ENCODE measurements around the gene OCSTAMP. TPM values are rescaled to one million over a fixed set of nuclear protein-coding genes. Genes with fewer than 3 reads are reported as not detected.

OCSTAMP gene
- total and polyA plus RNA-seq, 2 experiments from 2014 or later = 0.32 to 0.45 TPM

DNA sequence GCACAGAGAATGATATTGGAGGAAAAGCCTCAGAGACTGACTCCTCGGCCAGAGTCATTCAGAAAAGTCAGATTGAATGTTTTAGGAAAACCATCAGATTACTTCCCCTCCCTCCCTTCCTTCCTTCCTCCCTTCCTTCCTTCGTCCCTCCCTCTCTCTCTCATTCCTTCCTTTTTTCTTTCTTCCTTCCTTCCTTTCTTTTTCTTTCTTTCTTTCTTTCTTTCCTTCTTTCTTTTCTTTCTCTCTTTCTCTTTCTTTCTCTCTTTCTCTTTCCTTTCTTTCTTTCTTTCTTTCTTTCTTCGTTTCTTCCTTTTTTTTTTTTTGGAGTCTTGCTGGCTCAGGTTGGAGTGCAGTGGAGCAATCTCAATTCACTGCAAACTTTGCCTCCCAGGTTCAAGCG is 7.4 kb downstream of the OCSTAMP start:
- Histone ChIP-seq H3K27ac (ENCODE audit: low read depth) (no peak overlapping the region), H3K4me3 (no peak overlapping the region), H2AFZ (no peak overlapping the region; the same call in 1 of the 2 replicates), H3K4me1 (ENCODE audit: insufficient read depth) (no peaks in the 10 kb centered on the region), H3K27me3 (ENCODE audit: insufficient read depth) (no peaks in the 10 kb centered on the region), H4K20me1 (replicated peaks; ENCODE audit: insufficient read depth) (no peaks in the 10 kb centered on the region), H3K79me2 (replicated peaks; ENCODE audit: insufficient read depth) (no peaks in the 10 kb centered on the region), H3K9me2 (ENCODE audit: insufficient read depth) (0 out of 2 replicates have a peak, but pooled peaks cover 5% of the 10 kb centered on the region), H3K4me2 (no peak overlapping the region), H3K36me3 (ENCODE audit: insufficient read depth) (no peaks in the 10 kb centered on the region), H3F3A (replicated peaks; ENCODE audit: low read depth) (no peaks in the 10 kb centered on the region)
- TF ChIP-seq EZH2phosphoT487 (IDR thresholded peaks at IDR 0.05; ENCODE audit: unreplicated experiment) = no peak
- TF ChIP-seq STAT1 (IDR thresholded peaks at IDR 0.05; ENCODE audit: unreplicated experiment) = no peak
- TF ChIP-seq, protein P1, sequence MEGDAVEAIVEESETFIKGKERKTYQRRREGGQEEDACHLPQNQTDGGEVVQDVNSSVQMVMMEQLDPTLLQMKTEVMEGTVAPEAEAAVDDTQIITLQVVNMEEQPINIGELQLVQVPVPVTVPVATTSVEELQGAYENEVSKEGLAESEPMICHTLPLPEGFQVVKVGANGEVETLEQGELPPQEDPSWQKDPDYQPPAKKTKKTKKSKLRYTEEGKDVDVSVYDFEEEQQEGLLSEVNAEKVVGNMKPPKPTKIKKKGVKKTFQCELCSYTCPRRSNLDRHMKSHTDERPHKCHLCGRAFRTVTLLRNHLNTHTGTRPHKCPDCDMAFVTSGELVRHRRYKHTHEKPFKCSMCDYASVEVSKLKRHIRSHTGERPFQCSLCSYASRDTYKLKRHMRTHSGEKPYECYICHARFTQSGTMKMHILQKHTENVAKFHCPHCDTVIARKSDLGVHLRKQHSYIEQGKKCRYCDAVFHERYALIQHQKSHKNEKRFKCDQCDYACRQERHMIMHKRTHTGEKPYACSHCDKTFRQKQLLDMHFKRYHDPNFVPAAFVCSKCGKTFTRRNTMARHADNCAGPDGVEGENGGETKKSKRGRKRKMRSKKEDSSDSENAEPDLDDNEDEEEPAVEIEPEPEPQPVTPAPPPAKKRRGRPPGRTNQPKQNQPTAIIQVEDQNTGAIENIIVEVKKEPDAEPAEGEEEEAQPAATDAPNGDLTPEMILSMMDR (conservative IDR thresholded peaks at IDR 0.05; ENCODE audit: low read depth in 2 of 2) = no peak
- no peak for TF ChIP-seq JUNB (IDR thresholded peaks at IDR 0.05; ENCODE audit: unreplicated experiment)
- TF ChIP-seq ZNF114 (CRISPR knock-in tag; IDR thresholded peaks at IDR 0.05) = no peak
- TF ChIP-seq, protein P2, sequence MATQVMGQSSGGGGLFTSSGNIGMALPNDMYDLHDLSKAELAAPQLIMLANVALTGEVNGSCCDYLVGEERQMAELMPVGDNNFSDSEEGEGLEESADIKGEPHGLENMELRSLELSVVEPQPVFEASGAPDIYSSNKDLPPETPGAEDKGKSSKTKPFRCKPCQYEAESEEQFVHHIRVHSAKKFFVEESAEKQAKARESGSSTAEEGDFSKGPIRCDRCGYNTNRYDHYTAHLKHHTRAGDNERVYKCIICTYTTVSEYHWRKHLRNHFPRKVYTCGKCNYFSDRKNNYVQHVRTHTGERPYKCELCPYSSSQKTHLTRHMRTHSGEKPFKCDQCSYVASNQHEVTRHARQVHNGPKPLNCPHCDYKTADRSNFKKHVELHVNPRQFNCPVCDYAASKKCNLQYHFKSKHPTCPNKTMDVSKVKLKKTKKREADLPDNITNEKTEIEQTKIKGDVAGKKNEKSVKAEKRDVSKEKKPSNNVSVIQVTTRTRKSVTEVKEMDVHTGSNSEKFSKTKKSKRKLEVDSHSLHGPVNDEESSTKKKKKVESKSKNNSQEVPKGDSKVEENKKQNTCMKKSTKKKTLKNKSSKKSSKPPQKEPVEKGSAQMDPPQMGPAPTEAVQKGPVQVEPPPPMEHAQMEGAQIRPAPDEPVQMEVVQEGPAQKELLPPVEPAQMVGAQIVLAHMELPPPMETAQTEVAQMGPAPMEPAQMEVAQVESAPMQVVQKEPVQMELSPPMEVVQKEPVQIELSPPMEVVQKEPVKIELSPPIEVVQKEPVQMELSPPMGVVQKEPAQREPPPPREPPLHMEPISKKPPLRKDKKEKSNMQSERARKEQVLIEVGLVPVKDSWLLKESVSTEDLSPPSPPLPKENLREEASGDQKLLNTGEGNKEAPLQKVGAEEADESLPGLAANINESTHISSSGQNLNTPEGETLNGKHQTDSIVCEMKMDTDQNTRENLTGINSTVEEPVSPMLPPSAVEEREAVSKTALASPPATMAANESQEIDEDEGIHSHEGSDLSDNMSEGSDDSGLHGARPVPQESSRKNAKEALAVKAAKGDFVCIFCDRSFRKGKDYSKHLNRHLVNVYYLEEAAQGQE (IDR thresholded peaks at IDR 0.05; ENCODE audit: unreplicated experiment) = no peak
- TF ChIP-seq CREB1 (CRISPR knock-in tag; IDR thresholded peaks at IDR 0.05; ENCODE audit: low read depth) = no peak
- TF ChIP-seq, protein P3, sequence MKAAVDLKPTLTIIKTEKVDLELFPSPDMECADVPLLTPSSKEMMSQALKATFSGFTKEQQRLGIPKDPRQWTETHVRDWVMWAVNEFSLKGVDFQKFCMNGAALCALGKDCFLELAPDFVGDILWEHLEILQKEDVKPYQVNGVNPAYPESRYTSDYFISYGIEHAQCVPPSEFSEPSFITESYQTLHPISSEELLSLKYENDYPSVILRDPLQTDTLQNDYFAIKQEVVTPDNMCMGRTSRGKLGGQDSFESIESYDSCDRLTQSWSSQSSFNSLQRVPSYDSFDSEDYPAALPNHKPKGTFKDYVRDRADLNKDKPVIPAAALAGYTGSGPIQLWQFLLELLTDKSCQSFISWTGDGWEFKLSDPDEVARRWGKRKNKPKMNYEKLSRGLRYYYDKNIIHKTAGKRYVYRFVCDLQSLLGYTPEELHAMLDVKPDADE (IDR thresholded peaks at IDR 0.05) = no peak
- Mint-ChIP-seq H3K36me3 (ENCODE audit: low read depth) (no peaks in the 10 kb centered on the region), H3K27ac (no peak overlapping the region), H3K4me1 (peaks cover 11% of the 10 kb centered on the region), H3K27me3 (ENCODE audit: insufficient read depth, low read depth, poor library complexity) (peaks cover under 1% of the 10 kb centered on the region), H3K4me3 (no peak overlapping the region), H3K9me3 (no peaks in the 10 kb centered on the region)
- DNase-seq (ENCODE audit: low spot score) (no peak), ATAC-seq (no peak)

Measured in GM23338 (cell line).